ENCODE results near the gene ARVCF. TPM values are rescaled to one million over a fixed set of nuclear protein-coding genes. Genes with fewer than 3 reads are reported as not detected.
"Not testable (repeated sequence)": the region's sequence is repeated elsewhere in the genome, so short reads cannot be mapped to it uniquely, and the experiment has no call there.

The ARVCF gene
- total RNA-seq, 4 donors from 2014 or later: 47.5 to 98.3 (median 80.6) TPM

- Histone ChIP-seq H3K36me3 (peaks cover 0 to 38% (median 0%) of the 10 kb centered on the region in 3 donors), H3K4me1 (peaks cover 0 to 8% (median 0%) of the 10 kb centered on the region in 4 donors), H3K4me3 (no peak overlapping the region), H3K27me3 (no peaks in the 10 kb centered on the region), H3K27ac (no peak overlapping the region), H3K9me3 (no peaks in the 10 kb centered on the region)
- TF ChIP-seq POLR2A (IDR thresholded peaks at IDR 0.05) (no peak), CTCF (IDR thresholded peaks at IDR 0.05) (no peak), EP300 (IDR thresholded peaks at IDR 0.05) (no peak)
- no peak for DNase-seq (ENCODE audit: low spot score in 2 of 2)
- 89 to 92% methylated on average over 20 to 21 of the region's 21 CpGs for WGBS, 2 donors
Observed at GRCh38 chr22:19930551-19931486, 85.8 kb downstream of the ARVCF start.

GRCh38 chr22:19929586-19930550, 86.8 kb downstream of the ARVCF start:
- H3K27me3 ChIP-seq: no peaks in the 10 kb centered on the region
- H3K36me3 ChIP-seq: peaks cover 0 to 29% (median 0%) of the 10 kb centered on the region in 3 donors
- no peak overlapping the region for H3K27ac ChIP-seq
- TF ChIP-seq EP300 (IDR thresholded peaks at IDR 0.05) (no peak), POLR2A (IDR thresholded peaks at IDR 0.05) (no peak), CTCF (IDR thresholded peaks at IDR 0.05) (no peak)
- H3K9me3 ChIP-seq: no peaks in the 10 kb centered on the region
- peaks cover 0 to 8% (median 0%) of the 10 kb centered on the region in 4 donors for H3K4me1 ChIP-seq
- no peak for DNase-seq (ENCODE audit: low spot score in 2 of 2)
- H3K4me3 ChIP-seq: no peak overlapping the region
- 91 to 94% methylated on average over 21 of the region's 21 CpGs for WGBS, 2 donors

GRCh38 chr22:19928207-19928606, 88.4 kb downstream of the ARVCF start:
- no peak overlapping the region for H3K4me3 ChIP-seq
- peaks cover 0 to 25% (median 0%) of the 10 kb centered on the region in 3 donors for H3K36me3 ChIP-seq
- TF ChIP-seq CTCF (IDR thresholded peaks at IDR 0.05) (no peak), EP300 (IDR thresholded peaks at IDR 0.05) (no peak), POLR2A (IDR thresholded peaks at IDR 0.05) (no peak)
- no peak overlapping the region for H3K27ac ChIP-seq
- no peaks in the 10 kb centered on the region for H3K27me3 ChIP-seq
- H3K9me3 ChIP-seq: no peaks in the 10 kb centered on the region
- no peak for DNase-seq (ENCODE audit: low spot score in 2 of 2)
- WGBS, 2 donors: 86 to 90% methylated on average over 11 of the region's 11 CpGs
- peaks cover 0 to 7% (median 0%) of the 10 kb centered on the region in 4 donors for H3K4me1 ChIP-seq

GRCh38 chr22:19927696-19928095, 88.9 kb downstream of the ARVCF start:
- Histone ChIP-seq H3K36me3 (peaks cover 0 to 25% (median 0%) of the 10 kb centered on the region in 3 donors), H3K27ac (no peak overlapping the region), H3K27me3 (no peaks in the 10 kb centered on the region), H3K4me3 (no peak overlapping the region), H3K9me3 (no peaks in the 10 kb centered on the region), H3K4me1 (peaks cover 0 to 3% (median 0%) of the 10 kb centered on the region in 4 donors)
- 88 to 91% methylated on average over 7 of the region's 7 CpGs for WGBS, 2 donors
- DNase-seq (ENCODE audit: low spot score in 2 of 2): no peak
- no peak for TF ChIP-seq POLR2A (IDR thresholded peaks at IDR 0.05)

- H3K27ac ChIP-seq; H3K9me3 ChIP-seq; H3K27me3 ChIP-seq; DNase-seq (ENCODE audit: low spot score in 2 of 2); H3K4me1 ChIP-seq; H3K4me3 ChIP-seq: not testable (repeated sequence)
- peaks cover 0 to 25% (median 0%) of the 10 kb centered on the region in 3 donors for H3K36me3 ChIP-seq
- 89 to 90% methylated on average over 11 of the region's 11 CpGs for WGBS, 2 donors
Observed at GRCh38 chr22:19926028-19926427, 90.6 kb downstream of the ARVCF start.
